Body of pancreas (tissue), 4 donors: Measurements from ENCODE around the gene ANO4. TPM values are rescaled to one million over a fixed set of nuclear protein-coding genes. Genes with fewer than 3 reads are reported as not detected.
"Not testable (repeated sequence)": the region's sequence is repeated elsewhere in the genome, so short reads cannot be mapped to it uniquely, and the experiment has no call there.

Experiments used
- ATAC-seq: fragments of 150-250 bp; one replicate; pipeline ENCODE4 v1.9.1; 2016
- DNase-seq, 4 donors: peaks; one replicate each; pipeline ENCODE4 v3.0.0-alpha.2; 2019
- H3K27ac ChIP-seq, 4 donors: fragments of 200-600 bp; sonication (generic); 1 replicate in 3 of 4; 2 replicates in 1 of 4; pipeline versions ENCODE4 v1.5.1 to v1.6.1; 2016 to 2019; ENCODE audit warnings: mild to moderate bottlenecking in 1 of 4, mixed read lengths in 1 of 4, moderate library complexity in 1 of 4
- H3K27me3 ChIP-seq, 2 donors: fragments of 200-600 bp; sonication (generic); one replicate each; pipeline ENCODE4 v1.6.0; 2016; ENCODE audit warnings: mild to moderate bottlenecking in 1 of 2
- H3K36me3 ChIP-seq, 2 donors: fragments of 200-600 bp; sonication (generic); replicated peaks in 1 of 2; 2 replicates each; pipeline ENCODE4 v1.5.1; 2016; ENCODE audit warnings: low read depth in 2 of 2; ENCODE audit not compliant: insufficient read depth in 1 of 2
- H3K4me1 ChIP-seq: fragments of 200-600 bp; sonication (generic); one replicate; pipeline ENCODE4 v1.6.0; 2016
- H3K4me3 ChIP-seq, 2 donors: fragments of 200-600 bp; sonication (generic); 1 replicate in 1 of 2; 2 replicates in 1 of 2; pipeline ENCODE4 v1.5.1; 2016 to 2019
- H3K9me3 ChIP-seq, 3 donors: fragments of 200-600 bp; sonication (generic); 1 replicate in 2 of 3; 2 replicates in 1 of 3; pipeline ENCODE4 v1.5.1; 2016
- CTCF ChIP-seq, 7 experiments: fragments of 450-650 bp in 4 of 7; fragments of 200-600 bp in 3 of 7; sonication (generic) in 3 of 7; IDR thresholded peaks; one replicate each; pipeline ENCODE4 v1.5.1; 2016 to 2019; ENCODE audit warnings: antibody characterized with exemption in 7 of 7
- POLR2A ChIP-seq, 3 donors: fragments of 450-650 bp; IDR thresholded peaks; one replicate each; pipeline ENCODE4 v1.6.1; 2016; ENCODE audit warnings: antibody characterized with exemption in 3 of 3, mild to moderate bottlenecking in 2 of 3
- WGBS, 2 donors: methylation state at CpG; one replicate each; pipeline ENCODE4 v1.1.5; 2017; 5-methylcytosine and 5-hydroxymethylcytosine counted together
- intact Hi-C: fragments of 100-400 bp; cut with DNase I; formaldehyde crosslinking; loops from one replicate; pipeline ENCODE4 v1.15.1; 2023
- total RNA-seq, 2 donors: library from RNA; depleted of rRNA; stranded (reverse); fragments of >200 nt; gene quantifications; one replicate each; pipeline ENCODE4 v1.1.0, GENCODE V29; 2016

The ANO4 gene
- total RNA-seq, 2 donors from 2014 or later = 1.6 TPM; not detected in 1

GRCh38 chr12:100926669-100927248 lies 132.2 kb downstream of the ANO4 start:
- no peaks in the 10 kb centered on the region for H3K27me3 ChIP-seq
- no peak for TF ChIP-seq POLR2A (IDR thresholded peaks at IDR 0.05)
- TF ChIP-seq CTCF (IDR thresholded peaks at IDR 0.05) = peak in 5 of 7 experiments; percentile 19 to 53 (median 50)
- no peak overlapping the region for H3K4me3 ChIP-seq
- H3K9me3 ChIP-seq = no peaks in the 10 kb centered on the region
- DNase-seq (peak; percentile 14 to 44 (median 32)), ATAC-seq (peak; percentile 50)
- no peaks in the 10 kb centered on the region for H3K36me3 ChIP-seq
- H3K4me1 ChIP-seq = no peaks in the 10 kb centered on the region
- H3K27ac ChIP-seq = no peak overlapping the region
- 0% methylated on average over 1 of the region's 1 CpG for WGBS, 2 donors
- intact Hi-C loops = no loop called here

DNA sequence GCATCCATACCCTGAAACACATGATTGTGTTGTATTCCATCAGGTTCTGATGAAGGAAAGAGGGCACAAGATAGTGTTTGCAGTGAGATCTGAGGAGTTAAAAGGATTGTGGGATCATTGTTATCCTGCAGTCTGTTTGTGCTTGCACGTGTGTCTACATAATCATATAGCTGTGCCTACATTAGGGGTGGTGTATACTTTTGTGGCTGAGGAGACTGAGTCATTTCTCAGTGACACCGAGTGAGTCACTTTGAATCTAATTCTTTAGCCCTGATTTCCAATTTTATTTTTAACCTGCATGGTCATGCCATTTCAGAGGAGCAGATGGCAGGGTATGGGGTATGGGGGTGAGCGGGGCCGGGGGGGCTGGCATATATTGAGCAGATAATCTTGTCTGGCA lies 133.2 kb downstream of the ANO4 start:
- Histone ChIP-seq H3K36me3 (no peaks in the 10 kb centered on the region), H3K27me3 (no peaks in the 10 kb centered on the region), H3K27ac (no peak overlapping the region), H3K4me1 (no peaks in the 10 kb centered on the region), H3K9me3 (no peaks in the 10 kb centered on the region), H3K4me3 (no peak overlapping the region)
- 74 to 81% methylated on average over 4 of the region's 4 CpGs for WGBS, 2 donors
- TF ChIP-seq CTCF (IDR thresholded peaks at IDR 0.05) = no peak
- intact Hi-C loops = no loop called here
- no peak for DNase-seq
- ATAC-seq = no peak

GRCh38 chr12:100932571-100932970 lies 138.0 kb downstream of the ANO4 start:
- no peak for DNase-seq
- TF ChIP-seq POLR2A (IDR thresholded peaks at IDR 0.05) (no peak), CTCF (IDR thresholded peaks at IDR 0.05) (no peak)
- no peak overlapping the region for H3K4me3 ChIP-seq
- no peaks in the 10 kb centered on the region for H3K4me1 ChIP-seq
- H3K27me3 ChIP-seq = no peaks in the 10 kb centered on the region
- intact Hi-C loops = no loop called here
- WGBS, 2 donors = 64 to 77% methylated on average over 2 of the region's 2 CpGs
- H3K36me3 ChIP-seq = no peaks in the 10 kb centered on the region
- H3K9me3 ChIP-seq = no peaks in the 10 kb centered on the region
- H3K27ac ChIP-seq = no peak overlapping the region
- no peak for ATAC-seq

- DNase-seq, intact Hi-C loops, H3K36me3 ChIP-seq, H3K4me1 ChIP-seq, H3K27ac ChIP-seq, ATAC-seq, H3K4me3 ChIP-seq, H3K9me3 ChIP-seq, H3K27me3 ChIP-seq: not testable (repeated sequence)
- 88 to 93% methylated on average over 1 of the region's 1 CpG for WGBS, 2 donors
Observed at GRCh38 chr12:100933531-100933930, 139.0 kb downstream of the ANO4 start.

DNA sequence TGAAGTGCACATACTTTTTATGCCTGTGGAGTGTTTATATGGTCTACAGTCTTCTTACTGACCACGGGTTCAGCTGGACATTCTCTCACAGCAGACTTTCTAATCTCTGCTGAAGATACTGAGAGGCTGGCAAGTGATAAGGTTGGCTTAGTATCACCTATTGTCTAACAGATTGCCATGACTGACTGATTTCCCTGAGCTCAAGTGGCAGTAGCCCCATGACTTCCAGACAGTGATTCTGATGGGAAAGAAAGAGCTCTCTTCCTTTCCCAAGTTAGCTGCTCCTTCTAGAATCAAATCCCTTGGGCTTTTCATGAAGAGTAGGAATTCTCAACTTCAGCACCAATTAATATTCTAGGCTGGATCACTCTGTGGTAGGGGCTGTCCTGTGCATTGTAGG lies 141.4 kb downstream of the ANO4 start:
- Histone ChIP-seq H3K27me3 (no peaks in the 10 kb centered on the region), H3K27ac (no peak overlapping the region), H3K36me3 (no peaks in the 10 kb centered on the region), H3K9me3 (no peaks in the 10 kb centered on the region), H3K4me1 (no peaks in the 10 kb centered on the region), H3K4me3 (no peak overlapping the region)
- DNase-seq (no peak), ATAC-seq (no peak)
- no peak for TF ChIP-seq CTCF (IDR thresholded peaks at IDR 0.05)
- TF ChIP-seq POLR2A (IDR thresholded peaks at IDR 0.05) = no peak
- WGBS, 2 donors = 14 to 21% methylated on average over 1 of the region's 1 CpG
- intact Hi-C loops = no loop called here
